ENCODE measurements around the gene C4orf51. TPM values are rescaled to one million over a fixed set of nuclear protein-coding genes. Genes with fewer than 3 reads are reported as not detected.
"Not testable (repeated sequence)": the region's sequence is repeated elsewhere in the genome, so short reads cannot be mapped to it uniquely, and the experiment has no call there.

C4orf51 gene
- total RNA-seq, 4 donors from 2014 or later, result not detected

DNA sequence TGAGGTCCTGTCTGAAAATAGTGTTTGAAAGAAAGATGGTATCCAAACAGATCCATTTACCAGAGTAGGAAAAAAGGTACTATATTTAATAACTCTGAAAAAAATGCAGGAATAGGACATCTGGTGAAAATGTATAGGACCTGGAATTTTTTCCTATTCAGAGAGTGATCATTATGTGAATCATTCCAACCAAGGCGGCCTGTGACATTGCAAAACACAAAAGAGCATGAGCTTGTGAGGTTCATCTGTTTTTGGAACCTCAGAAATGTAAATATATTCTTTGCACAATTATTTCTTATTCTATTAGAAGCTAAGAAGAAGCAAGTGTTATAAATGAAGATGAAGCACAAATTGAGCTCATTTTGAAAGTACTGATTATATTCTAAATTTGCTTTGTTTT lies 2.0 kb downstream of the C4orf51 start:
- Histone ChIP-seq H3K36me3 (no peaks in the 10 kb centered on the region), H3K27ac (no peak overlapping the region), H3K27me3 (no peaks in the 10 kb centered on the region), H3K9me3 (peaks cover 0 to 4% (median 0%) of the 10 kb centered on the region in 3 donors), H3K4me1 (peaks cover 0 to 20% (median 0%) of the 10 kb centered on the region in 3 donors), H3K4me3 (no peak overlapping the region)
- ATAC-seq, result no peak
- TF ChIP-seq POLR2AphosphoS5 (IDR thresholded peaks at IDR 0.05), result no peak
- TF ChIP-seq, protein P1, sequence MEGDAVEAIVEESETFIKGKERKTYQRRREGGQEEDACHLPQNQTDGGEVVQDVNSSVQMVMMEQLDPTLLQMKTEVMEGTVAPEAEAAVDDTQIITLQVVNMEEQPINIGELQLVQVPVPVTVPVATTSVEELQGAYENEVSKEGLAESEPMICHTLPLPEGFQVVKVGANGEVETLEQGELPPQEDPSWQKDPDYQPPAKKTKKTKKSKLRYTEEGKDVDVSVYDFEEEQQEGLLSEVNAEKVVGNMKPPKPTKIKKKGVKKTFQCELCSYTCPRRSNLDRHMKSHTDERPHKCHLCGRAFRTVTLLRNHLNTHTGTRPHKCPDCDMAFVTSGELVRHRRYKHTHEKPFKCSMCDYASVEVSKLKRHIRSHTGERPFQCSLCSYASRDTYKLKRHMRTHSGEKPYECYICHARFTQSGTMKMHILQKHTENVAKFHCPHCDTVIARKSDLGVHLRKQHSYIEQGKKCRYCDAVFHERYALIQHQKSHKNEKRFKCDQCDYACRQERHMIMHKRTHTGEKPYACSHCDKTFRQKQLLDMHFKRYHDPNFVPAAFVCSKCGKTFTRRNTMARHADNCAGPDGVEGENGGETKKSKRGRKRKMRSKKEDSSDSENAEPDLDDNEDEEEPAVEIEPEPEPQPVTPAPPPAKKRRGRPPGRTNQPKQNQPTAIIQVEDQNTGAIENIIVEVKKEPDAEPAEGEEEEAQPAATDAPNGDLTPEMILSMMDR (IDR thresholded peaks at IDR 0.05), result no peak
- TF ChIP-seq EP300 (IDR thresholded peaks at IDR 0.05), result no peak
- no peak for TF ChIP-seq POLR2A (IDR thresholded peaks at IDR 0.05)
- 92 to 100% methylated on average over 1 of the region's 1 CpG for WGBS, 2 donors (ENCODE audit: low coverage in 1 of 2)

DNA sequence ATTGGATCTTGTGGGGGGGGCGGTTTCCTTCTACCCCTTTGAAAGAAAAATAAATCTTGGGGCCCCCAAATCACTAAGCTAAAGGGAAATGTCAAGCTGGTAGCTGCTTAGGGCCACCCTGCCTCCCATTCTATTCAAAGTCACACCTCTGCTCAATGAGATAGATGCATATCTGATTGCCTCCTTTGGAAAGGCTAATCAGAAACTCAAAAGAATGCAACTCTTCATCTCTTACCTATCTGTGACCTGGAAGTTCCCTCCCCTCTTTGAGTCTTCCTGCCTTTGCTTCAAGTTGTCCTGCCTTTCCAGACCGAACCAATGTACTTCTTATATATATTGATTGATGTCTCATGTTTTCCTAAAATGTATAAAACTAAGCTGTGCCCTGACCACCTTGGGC lies 7.0 kb downstream of the C4orf51 start:
- Histone ChIP-seq H3K4me1 (no peaks in the 10 kb centered on the region), H3K27ac (no peak overlapping the region), H3K4me3 (no peak overlapping the region), H3K9me3 (no peaks in the 10 kb centered on the region), H3K36me3 (no peaks in the 10 kb centered on the region), H3K27me3 (no peaks in the 10 kb centered on the region)
- no peak for ATAC-seq
- WGBS, 2 donors (ENCODE audit: low coverage in 1 of 2), result 25 to 56% methylated on average over 1 to 2 of the region's 2 CpGs
- no peak for TF ChIP-seq POLR2A (IDR thresholded peaks at IDR 0.05)

DNA sequence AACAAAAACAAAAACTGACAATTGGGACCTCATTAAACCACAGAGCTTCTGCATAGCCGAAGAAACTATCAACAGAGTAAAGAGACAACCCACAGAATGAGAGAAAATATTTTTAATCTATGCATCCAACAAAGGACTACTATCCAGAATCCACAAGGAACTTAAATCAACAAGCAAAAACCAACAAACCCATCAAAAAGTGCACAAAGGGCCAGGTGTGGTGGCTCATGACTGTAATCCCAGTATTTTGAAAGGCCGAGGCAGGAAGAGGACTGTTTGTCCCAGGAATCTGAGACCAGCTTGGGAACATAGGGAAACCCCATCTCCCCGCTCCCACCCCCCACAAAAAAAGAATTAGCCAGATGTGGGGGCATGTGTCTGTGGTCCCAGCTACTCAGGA lies 10.7 kb downstream of the C4orf51 start:
- no peak overlapping the region for H3K27ac ChIP-seq
- ATAC-seq, result no peak
- TF ChIP-seq POLR2AphosphoS5 (IDR thresholded peaks at IDR 0.05), result no peak
- TF ChIP-seq, protein P1 (IDR thresholded peaks at IDR 0.05), result no peak
- TF ChIP-seq POLR2A (IDR thresholded peaks at IDR 0.05), result no peak
- TF ChIP-seq EP300 (IDR thresholded peaks at IDR 0.05), result no peak
- no peaks in the 10 kb centered on the region for H3K4me1 ChIP-seq
- whole genome bisulfite sequencing, 2 donors (ENCODE audit: low coverage in 1 of 2), result 90% methylated on average over 1 to 3 of the region's 3 CpGs
- H3K9me3 ChIP-seq, result no peaks in the 10 kb centered on the region
- no peaks in the 10 kb centered on the region for H3K36me3 ChIP-seq
- no peak overlapping the region for H3K4me3 ChIP-seq
- H3K27me3 ChIP-seq, result no peaks in the 10 kb centered on the region

DNA sequence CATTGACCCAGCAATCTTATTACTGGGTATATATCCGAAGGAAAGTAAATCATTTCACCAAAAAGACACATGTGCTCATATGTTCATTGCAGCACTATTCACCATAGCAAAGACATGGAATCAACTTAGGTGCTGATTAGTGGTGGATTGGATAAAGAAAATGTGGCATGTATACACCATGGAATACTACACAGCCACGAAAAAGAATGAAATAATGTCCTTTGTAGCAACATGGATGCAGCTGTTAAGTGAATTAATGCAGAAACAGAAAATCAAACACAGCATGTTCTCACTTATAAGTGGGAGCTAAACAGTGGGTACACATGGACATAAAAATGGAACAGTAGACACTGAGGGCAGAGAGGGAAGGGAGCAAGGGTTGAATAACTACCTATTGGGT lies 11.5 kb downstream of the C4orf51 start:
- not testable (repeated sequence) for H3K36me3 ChIP-seq, ATAC-seq, H3K9me3 ChIP-seq, H3K4me1 ChIP-seq, H3K4me3 ChIP-seq, H3K27me3 ChIP-seq, H3K27ac ChIP-seq
- WGBS, 2 donors (ENCODE audit: low coverage in 1 of 2), result 88 to 96% methylated on average over 2 of the region's 2 CpGs

DNA sequence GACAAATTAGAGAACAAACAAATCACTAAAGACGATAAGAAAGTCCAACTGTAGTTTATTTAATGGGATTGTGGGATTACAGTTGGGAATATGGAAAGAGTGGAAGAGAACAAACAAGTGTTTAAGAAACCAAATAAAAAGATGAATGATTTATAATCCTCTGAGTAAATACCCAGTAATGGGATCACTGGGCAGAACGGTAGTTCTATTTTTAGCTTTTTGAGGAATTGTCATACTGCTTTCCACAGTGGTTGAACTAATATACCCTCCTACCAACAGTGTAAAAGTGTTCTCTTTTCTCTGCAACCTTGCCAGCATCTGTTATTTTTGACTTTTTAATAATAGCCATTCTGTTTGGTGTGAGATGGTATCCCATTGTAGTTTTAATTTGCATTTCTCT lies 15.0 kb downstream of the C4orf51 start:
- no peak overlapping the region for H3K27ac ChIP-seq
- H3K4me3 ChIP-seq, result no peak overlapping the region
- whole genome bisulfite sequencing, 2 donors (ENCODE audit: low coverage in 1 of 2), result 3 to 11% methylated on average over 2 of the region's 2 CpGs
- no peaks in the 10 kb centered on the region for H3K4me1 ChIP-seq
- TF ChIP-seq POLR2A (IDR thresholded peaks at IDR 0.05) (no peak), POLR2AphosphoS5 (IDR thresholded peaks at IDR 0.05) (peak; percentile 32)
- TF ChIP-seq, protein P1 (IDR thresholded peaks at IDR 0.05), result no peak
- ATAC-seq, result no peak
- H3K27me3 ChIP-seq, result no peaks in the 10 kb centered on the region
- no peaks in the 10 kb centered on the region for H3K9me3 ChIP-seq
- no peaks in the 10 kb centered on the region for H3K36me3 ChIP-seq

DNA sequence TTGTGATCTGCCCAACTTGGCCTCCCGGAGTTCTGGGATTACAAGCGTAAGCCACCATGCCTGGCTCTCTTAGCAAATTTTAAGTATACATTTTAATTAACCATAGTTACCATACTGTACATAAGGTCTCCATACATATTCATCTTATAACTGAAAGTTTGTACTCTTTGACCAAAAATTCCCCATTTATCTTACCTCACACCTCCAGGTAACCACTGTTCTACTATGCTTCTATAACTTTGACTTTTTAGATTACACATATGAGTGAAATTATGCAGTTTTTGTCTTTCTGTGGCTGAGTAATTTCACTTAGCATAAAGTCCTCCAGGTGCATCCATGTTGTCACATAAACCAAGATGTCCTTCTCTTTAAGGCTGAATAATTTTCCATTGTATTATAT lies 17.4 kb downstream of the C4orf51 start:
- Histone ChIP-seq H3K9me3 (no peaks in the 10 kb centered on the region), H3K27me3 (no peaks in the 10 kb centered on the region), H3K36me3 (no peaks in the 10 kb centered on the region), H3K4me1 (no peaks in the 10 kb centered on the region), H3K27ac (no peak overlapping the region), H3K4me3 (no peak overlapping the region)
- TF ChIP-seq POLR2AphosphoS5 (IDR thresholded peaks at IDR 0.05), result no peak
- no peak for TF ChIP-seq EP300 (IDR thresholded peaks at IDR 0.05)
- TF ChIP-seq, protein P1 (IDR thresholded peaks at IDR 0.05), result no peak
- no peak for TF ChIP-seq POLR2A (IDR thresholded peaks at IDR 0.05)
- WGBS, 2 donors (ENCODE audit: low coverage in 1 of 2), result 97% methylated on average over 2 of the region's 2 CpGs; no CpG with 5 or more reads in 1 of the 2 donors
- ATAC-seq, result no peak
